Ammon's horn (tissue), 1 donor: ENCODE measurements around the gene PLEKHG3.

Experiments used
- DNase-seq: peaks from one replicate; pipeline ENCODE4 v3.0.0-alpha.2; 2016; ENCODE audit warnings: low spot score

The PLEKHG3 gene

GRCh38 chr14:64727551-64728071 is 23.4 kb downstream of the PLEKHG3 start:
- no peak for DNase-seq

- DNase-seq = no peak
These were observed 23.9 kb downstream of the PLEKHG3 start for GRCh38 chr14:64728106-64728505.

GRCh38 chr14:64728856-64729255 is 24.6 kb downstream of the PLEKHG3 start:
- DNase-seq = no peak

- DNase-seq = no peak
These were observed 25.3 kb downstream of the PLEKHG3 start for GRCh38 chr14:64729386-64730060.

- DNase-seq = no peak
These were observed 25.8 kb downstream of the PLEKHG3 start for GRCh38 chr14:64730061-64730440.

- no peak for DNase-seq
These were observed 26.5 kb downstream of the PLEKHG3 start for GRCh38 chr14:64730681-64731080.

- no peak for DNase-seq
These were observed 26.9 kb downstream of the PLEKHG3 start for GRCh38 chr14:64731141-64731581.

- DNase-seq = no peak
These were observed 27.8 kb downstream of the PLEKHG3 start for GRCh38 chr14:64732066-64732465.

- no peak for DNase-seq
These were observed 28.4 kb downstream of the PLEKHG3 start for GRCh38 chr14:64732536-64733120.

- no peak for DNase-seq
These were observed 29.1 kb downstream of the PLEKHG3 start for GRCh38 chr14:64733321-64733720.

GRCh38 chr14:64733899-64734298 is 29.7 kb downstream of the PLEKHG3 start:
- DNase-seq = no peak

- no peak for DNase-seq
These were observed 30.8 kb downstream of the PLEKHG3 start for GRCh38 chr14:64734990-64735389.

GRCh38 chr14:64736271-64737169 is 32.3 kb downstream of the PLEKHG3 start:
- DNase-seq = no peak

GRCh38 chr14:64737391-64738280 is 33.4 kb downstream of the PLEKHG3 start:
- DNase-seq = peak; percentile 53

GRCh38 chr14:64738281-64738804 is 34.1 kb downstream of the PLEKHG3 start:
- DNase-seq = no peak

- no peak for DNase-seq
These were observed 37.0 kb downstream of the PLEKHG3 start for GRCh38 chr14:64741200-64741599.

GRCh38 chr14:64741961-64742360 is 37.7 kb downstream of the PLEKHG3 start:
- no peak for DNase-seq

- DNase-seq = no peak
These were observed 38.8 kb downstream of the PLEKHG3 start for GRCh38 chr14:64743061-64743460.

GRCh38 chr14:64745511-64746091 is 41.4 kb downstream of the PLEKHG3 start:
- peak; percentile 42 for DNase-seq

- DNase-seq = peak; percentile 31
These were observed 42.4 kb downstream of the PLEKHG3 start for GRCh38 chr14:64746298-64747250.
